GM18511 (cell line): ENCODE results near the gene DPAGT1.
"Not testable (repeated sequence)": the region's sequence is repeated elsewhere in the genome, so short reads cannot be mapped to it uniquely, and the experiment has no call there.

ENCODE experiments used
- ATAC-seq: cut with Tn5 transposase; IDR thresholded peaks from one replicate; pipeline ENCODE4 v1.9.1; 2021; ENCODE audit warnings: mild to moderate bottlenecking, moderate library complexity; ENCODE audit not compliant: unreplicated experiment

Gene DPAGT1

DNA sequence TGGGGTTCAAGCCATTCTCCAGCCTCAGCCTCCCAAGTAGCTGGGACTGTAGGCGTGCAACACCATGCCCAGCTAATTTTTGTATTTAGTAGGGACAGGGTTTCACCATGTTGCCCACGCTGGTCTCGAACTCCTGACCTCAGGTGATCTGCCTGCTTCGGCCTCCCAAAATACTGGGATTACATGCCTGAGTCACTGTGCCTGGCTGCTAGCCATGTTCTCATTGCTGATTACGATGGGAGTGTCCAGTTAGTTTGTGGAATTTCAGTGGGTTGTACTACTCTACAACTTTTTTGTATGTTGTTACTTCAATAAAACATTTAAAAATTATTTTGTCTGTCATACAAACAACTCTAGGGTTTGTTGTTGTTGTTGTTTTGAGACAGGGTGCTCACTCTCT is 38.9 kb downstream of the DPAGT1 start:
- ATAC-seq, result no peak

DNA sequence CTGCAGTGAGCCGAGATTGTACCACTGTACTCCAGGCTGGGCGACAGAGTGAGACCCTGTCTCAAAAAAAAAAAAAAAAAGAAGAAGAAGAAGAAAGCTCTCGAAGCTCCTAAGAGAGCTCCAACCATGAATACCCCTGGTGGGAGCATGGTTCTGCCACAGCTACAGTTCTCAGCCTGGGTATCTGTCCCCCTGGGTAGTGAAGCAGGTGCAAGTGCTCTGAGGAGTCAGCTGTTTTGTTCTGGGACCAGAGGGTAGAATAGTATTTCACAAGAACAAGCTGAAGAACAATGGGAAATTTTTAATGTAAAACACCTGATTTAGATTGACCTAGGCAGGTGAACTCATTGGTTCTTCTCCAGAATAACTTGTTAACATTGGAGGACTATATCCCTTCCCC is 40.4 kb downstream of the DPAGT1 start:
- no peak for ATAC-seq

DNA sequence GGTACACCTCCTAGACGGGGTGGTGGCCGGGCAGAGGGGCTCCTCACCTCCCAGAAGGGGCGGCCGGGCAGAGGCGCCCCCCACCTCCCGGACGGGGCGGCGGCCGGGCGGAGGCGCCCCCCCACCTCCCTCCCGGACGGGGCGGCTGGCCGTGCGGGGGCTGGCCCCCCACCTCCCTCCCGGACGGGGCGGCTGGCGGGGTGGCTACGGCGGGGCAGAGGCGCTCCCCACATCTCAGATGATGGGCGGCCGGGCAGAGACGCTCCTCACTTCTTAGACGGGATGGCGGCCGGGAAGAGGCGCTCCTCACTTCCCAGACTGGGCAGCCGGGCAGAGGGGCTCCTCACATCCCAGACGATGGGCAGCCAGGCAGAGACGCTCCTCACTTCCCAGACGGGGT is 42.5 kb downstream of the DPAGT1 start:
- ATAC-seq, result not testable (repeated sequence)

- peak; percentile 94 for ATAC-seq
These were observed 44.5 kb downstream of the DPAGT1 start, which contains the start of gene HYOU1 for GRCh38 chr11:119057000-119057769. TSS of gene HYOU1 (minus strand) at chr11:119057205. CDS start at chr11:119056160, 1,045 bp downstream.

- ATAC-seq, result peak; percentile 19
These were observed 45.1 kb downstream of the DPAGT1 start for GRCh38 chr11:119056421-119056999.

GRCh38 chr11:119055901-119056300 is 45.8 kb downstream of the DPAGT1 start:
- no peak for ATAC-seq

DNA sequence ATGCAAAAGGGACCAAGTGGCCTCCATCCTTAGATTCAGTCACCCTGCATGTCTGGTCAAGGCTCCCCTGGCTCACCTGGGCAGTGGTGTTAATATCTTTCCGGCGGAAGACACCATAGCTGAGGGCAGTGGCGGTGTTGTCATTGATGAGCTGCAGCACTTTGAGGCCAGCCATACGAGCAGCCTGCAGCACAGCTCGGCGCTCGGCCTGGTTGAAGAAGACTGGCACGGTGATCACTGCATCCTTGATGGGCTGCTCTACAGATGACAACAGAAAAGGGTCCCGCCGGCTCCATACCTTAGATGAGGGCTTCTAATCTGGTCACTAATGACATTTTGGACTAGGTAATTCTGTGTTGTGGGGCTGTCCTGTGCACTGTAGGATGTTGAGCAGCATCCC is 47.2 kb downstream of the DPAGT1 start:
- ATAC-seq, result no peak

DNA sequence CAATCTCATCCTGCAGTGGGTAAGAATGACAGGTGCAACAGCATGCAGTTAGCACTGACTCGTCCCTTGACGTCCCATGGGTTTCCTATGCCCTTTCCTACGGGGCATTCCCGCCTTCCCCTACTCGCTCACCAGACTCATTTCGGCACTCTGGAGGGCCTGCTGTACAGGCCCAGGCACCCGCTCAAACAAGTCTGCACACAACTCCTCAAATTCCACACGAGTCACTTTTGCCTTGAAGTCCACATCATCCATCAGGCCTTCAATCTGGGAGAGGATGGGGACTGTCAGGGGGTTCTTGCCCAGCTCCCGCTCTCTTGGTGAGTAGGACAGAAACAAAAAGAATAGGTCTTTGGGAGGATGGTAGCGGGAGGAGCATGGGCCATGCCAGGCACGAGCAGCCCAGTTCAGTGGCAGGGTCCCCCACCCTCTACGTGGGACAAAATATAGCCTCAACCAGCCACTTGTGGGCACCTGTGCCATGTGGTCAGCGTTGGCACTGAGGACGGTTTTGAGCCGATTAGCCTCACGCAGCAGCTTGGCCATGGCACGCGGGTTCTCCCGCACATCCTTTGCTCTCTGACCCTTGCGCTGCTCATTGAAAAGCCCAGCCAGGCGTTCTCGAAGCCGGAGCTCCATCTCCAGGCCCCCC is 49.4 kb downstream of the DPAGT1 start:
- ATAC-seq, result no peak

- ATAC-seq, result peak; percentile 72
These were observed 50.1 kb downstream of the DPAGT1 start for GRCh38 chr11:119051440-119052162.

GRCh38 chr11:119049081-119049480 is 52.6 kb downstream of the DPAGT1 start:
- no peak for ATAC-seq

GRCh38 chr11:119048644-119049043 is 53.0 kb downstream of the DPAGT1 start:
- ATAC-seq, result no peak

GRCh38 chr11:119047205-119047604 is 54.4 kb downstream of the DPAGT1 start:
- ATAC-seq, result no peak
